ENCODE results near the gene MDK. TPM values are rescaled to one million over a fixed set of nuclear protein-coding genes. Genes with fewer than 3 reads are reported as not detected.
"Not testable (repeated sequence)": the region's sequence is repeated elsewhere in the genome, so short reads cannot be mapped to it uniquely, and the experiment has no call there.

MDK gene
- total RNA-seq, 1 donor from 2014 or later, result 24.7 TPM

DNA sequence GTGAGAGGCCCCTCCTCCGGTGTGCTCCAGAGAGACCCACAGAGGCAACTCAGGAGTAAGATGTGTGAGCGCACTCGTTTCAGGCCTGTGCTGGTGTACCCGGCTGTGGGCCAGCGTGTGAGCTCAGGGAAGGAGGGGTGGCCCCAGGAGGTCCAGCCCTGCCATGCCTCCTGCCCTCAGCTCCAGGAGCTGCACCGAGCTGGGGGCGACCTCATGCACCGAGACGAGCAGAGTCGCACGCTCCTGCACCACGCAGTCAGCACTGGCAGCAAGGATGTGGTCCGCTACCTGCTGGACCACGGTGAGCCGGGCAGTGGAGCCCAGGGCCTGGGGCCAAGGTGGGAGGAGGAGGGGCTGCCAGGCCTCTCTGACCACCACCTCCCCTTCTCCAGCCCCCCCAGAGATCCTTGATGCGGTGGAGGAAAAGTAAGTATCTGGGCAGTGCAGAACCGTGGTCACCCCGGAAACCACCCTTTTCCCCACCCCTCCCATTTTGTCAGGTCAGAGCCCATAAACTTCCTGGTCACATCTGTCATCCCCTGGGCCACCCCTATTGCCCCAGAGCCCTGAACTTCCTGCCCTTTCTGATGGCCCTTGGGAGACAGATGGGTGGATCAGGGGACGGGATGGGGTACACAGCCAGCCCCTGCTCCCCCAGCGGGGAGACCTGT lies 2.5 kb upstream of the MDK start:
- H3K27me3 ChIP-seq, result no peaks in the 10 kb centered on the region
- H3K9me3 ChIP-seq, result no peaks in the 10 kb centered on the region
- peaks cover 28% of the 10 kb centered on the region for H3K36me3 ChIP-seq
- H3K4me1 ChIP-seq, result peaks cover 23% of the 10 kb centered on the region
- TF ChIP-seq, protein P1, sequence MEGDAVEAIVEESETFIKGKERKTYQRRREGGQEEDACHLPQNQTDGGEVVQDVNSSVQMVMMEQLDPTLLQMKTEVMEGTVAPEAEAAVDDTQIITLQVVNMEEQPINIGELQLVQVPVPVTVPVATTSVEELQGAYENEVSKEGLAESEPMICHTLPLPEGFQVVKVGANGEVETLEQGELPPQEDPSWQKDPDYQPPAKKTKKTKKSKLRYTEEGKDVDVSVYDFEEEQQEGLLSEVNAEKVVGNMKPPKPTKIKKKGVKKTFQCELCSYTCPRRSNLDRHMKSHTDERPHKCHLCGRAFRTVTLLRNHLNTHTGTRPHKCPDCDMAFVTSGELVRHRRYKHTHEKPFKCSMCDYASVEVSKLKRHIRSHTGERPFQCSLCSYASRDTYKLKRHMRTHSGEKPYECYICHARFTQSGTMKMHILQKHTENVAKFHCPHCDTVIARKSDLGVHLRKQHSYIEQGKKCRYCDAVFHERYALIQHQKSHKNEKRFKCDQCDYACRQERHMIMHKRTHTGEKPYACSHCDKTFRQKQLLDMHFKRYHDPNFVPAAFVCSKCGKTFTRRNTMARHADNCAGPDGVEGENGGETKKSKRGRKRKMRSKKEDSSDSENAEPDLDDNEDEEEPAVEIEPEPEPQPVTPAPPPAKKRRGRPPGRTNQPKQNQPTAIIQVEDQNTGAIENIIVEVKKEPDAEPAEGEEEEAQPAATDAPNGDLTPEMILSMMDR (IDR thresholded peaks at IDR 0.05), result no peak
- ATAC-seq (no peak), DNase-seq (no peak)
- H3K27ac ChIP-seq, result no peak overlapping the region
- no peak overlapping the region for H3K4me3 ChIP-seq
- intact Hi-C loops (cut with DNase I), result no loop called here

DNA sequence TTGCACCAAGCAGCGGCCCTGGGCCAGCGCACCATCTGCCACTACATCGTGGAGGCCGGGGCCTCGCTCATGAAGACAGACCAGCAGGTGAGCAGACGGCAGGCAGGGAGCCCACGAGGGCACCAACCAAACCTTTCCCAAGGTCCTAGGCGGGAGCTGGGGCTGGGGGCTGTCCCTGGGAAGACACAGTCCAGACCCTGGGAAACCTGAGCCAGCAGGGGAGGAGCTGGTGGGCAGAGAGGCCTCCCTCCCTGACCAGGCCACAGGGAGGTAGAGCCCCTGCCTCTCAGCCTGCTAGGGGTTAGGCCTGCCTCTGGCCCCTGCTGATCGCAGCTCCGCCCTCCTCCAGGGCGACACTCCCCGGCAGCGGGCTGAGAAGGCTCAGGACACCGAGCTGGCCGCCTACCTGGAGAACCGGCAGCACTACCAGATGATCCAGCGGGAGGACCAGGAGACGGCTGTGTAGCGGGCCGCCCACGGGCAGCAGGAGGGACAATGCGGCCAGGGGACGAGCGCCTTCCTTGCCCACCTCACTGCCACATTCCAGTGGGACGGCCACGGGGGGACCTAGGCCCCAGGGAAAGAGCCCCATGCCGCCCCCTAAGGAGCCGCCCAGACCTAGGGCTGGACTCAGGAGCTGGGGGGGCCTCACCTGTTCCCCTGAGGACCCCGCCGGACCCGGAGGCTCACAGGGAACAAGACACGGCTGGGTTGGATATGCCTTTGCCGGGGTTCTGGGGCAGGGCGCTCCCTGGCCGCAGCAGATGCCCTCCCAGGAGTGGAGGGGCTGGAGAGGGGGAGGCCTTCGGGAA lies 1.8 kb upstream of the MDK start:
- peak; percentile 3 for ATAC-seq
- Histone ChIP-seq H3K4me3 (peak overlapping the region; percentile 67), H3K27ac (peak overlapping the region; percentile 68), H3K36me3 (peaks cover 21% of the 10 kb centered on the region), H3K4me1 (peaks cover 23% of the 10 kb centered on the region)
- DNase-seq; H3K9me3 ChIP-seq; H3K27me3 ChIP-seq; intact Hi-C loops (cut with DNase I): not testable (repeated sequence)

DNA sequence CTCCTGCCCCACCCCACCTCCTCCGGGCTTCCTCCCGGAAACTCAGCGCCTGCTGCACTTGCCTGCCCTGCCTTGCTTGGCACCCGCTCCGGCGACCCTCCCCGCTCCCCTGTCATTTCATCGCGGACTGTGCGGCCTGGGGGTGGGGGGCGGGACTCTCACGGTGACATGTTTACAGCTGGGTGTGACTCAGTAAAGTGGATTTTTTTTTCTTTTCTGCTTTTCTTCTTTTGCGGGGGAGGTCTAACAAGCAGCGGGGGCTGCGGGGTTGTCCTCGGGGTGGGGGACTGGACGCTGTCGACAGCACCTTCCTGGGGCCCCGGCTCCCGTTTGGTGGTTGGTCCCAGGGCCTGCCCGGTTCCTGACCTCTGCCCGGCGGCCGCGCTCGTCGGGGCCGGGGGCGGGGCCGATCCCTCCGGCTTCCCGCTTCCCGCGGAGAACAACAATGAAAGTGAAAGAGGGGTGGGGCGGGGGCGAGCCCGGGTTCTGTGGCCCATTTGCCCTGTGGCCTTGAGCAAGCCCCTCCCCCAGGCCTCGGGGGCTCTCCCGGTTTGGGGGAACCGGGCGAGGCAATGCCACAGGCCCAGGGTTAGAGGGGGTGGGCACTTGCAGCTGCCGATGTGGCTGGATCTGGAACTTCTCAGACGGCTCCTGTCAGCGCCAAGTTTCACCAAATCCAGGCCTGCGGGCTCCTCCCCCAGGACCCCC lies 975 bp upstream of the MDK start:
- Histone ChIP-seq H3K27me3 (peaks cover 3% of the 10 kb centered on the region), H3K4me3 (peak overlapping the region; percentile 67), H3K9me3 (no peaks in the 10 kb centered on the region), H3K27ac (peak overlapping the region; percentile 68), H3K4me1 (peaks cover 23% of the 10 kb centered on the region), H3K36me3 (peaks cover 13% of the 10 kb centered on the region)
- DNase-seq, result peak; percentile 87
- TF ChIP-seq, protein P1 (IDR thresholded peaks at IDR 0.05), result no peak
- ATAC-seq, result peak; percentile 69
- intact Hi-C loops (cut with DNase I), result no loop called here

DNA sequence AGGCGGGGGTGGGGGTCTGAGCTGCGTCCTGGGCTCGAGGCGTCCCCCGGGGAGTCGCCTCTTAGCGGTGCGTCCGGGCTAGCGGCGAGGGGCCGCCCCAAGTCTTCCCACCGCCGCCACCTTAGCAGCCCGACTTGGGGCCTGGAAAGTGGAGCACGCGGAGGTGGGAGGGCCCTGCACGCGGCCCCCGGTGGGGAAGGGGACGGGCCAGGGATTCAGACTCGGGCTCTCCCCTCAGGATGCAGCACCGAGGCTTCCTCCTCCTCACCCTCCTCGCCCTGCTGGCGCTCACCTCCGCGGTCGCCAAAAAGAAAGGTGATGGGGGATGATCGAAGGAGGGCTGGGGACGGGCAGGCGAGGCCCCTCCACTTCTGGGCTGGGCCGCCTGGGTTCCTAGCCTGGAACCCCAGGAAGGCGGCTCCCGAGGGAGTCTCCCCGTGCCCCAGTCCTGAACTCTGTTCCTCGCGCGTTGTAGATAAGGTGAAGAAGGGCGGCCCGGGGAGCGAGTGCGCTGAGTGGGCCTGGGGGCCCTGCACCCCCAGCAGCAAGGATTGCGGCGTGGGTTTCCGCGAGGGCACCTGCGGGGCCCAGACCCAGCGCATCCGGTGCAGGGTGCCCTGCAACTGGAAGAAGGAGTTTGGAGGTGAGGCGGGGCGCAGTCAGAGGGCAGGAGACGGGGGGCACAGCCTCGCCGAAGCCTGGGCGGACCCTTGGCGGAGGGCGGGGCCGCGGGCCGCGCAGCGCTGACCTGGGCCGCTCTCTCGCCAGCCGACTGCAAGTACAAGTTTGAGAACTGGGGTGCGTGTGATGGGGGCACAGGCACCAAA lies 563 bp downstream of the MDK start:
- H3K4me3 ChIP-seq, result peak overlapping the region; percentile 67
- DNase-seq (no peak), ATAC-seq (peak; percentile 1)
- TF ChIP-seq, protein P1 (IDR thresholded peaks at IDR 0.05), result no peak
- H3K27me3 ChIP-seq, result peaks cover 14% of the 10 kb centered on the region
- no peaks in the 10 kb centered on the region for H3K9me3 ChIP-seq
- intact Hi-C loops (cut with DNase I), result no loop called here
- H3K4me1 ChIP-seq, result peaks cover 23% of the 10 kb centered on the region
- no peaks in the 10 kb centered on the region for H3K36me3 ChIP-seq
- H3K27ac ChIP-seq, result no peak overlapping the region

DNA sequence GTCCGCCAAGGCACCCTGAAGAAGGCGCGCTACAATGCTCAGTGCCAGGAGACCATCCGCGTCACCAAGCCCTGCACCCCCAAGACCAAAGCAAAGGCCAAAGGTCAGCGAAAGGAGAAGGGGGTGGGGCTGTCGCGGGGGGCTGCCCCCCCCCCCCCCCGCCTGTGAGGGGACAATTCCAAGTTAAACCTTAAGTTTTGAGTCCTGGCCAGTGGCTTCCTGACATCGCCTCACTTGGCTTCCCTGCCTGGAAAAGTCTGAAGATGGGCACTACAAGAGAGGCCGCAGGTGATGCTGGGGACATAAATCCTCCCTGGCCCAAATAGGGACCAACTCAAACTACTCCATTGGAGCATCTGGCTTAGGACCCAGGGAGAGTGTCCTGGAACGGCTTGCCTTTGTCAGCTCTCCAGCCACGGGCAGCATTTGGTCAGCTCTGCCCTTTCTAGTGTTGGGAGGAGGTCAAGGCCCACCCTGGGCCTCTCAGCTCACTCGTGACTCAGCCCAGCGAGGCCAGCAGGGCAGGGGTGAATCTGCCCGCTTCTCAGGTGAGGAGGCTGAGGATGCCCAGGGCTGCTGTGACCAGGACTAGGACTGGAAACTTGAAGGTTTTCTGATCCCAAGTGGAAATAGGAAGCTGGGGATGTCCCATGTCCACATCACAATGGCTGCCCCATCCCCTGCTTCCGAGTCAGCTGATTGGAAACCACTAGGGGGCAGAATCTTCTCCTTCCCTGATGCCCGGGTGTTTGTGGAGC lies 1.4 kb downstream of the MDK start:
- TF ChIP-seq, protein P1 (IDR thresholded peaks at IDR 0.05), result peak; percentile 51
- Histone ChIP-seq H3K27ac (no peak overlapping the region), H3K4me1 (peaks cover 23% of the 10 kb centered on the region), H3K36me3 (no peaks in the 10 kb centered on the region), H3K4me3 (peak overlapping the region; percentile 67), H3K9me3 (no peaks in the 10 kb centered on the region), H3K27me3 (peaks cover 22% of the 10 kb centered on the region)
- DNase-seq (no peak), ATAC-seq (no peak)
- intact Hi-C loops (cut with DNase I), result no loop called here

Data from upper lobe of right lung (tissue), 1 donor.